GM18498 (cell line): ENCODE results near the gene POLQ.
A peak's percentile ranks its signal among the peaks of the same experiment; 100 is the strongest.
"Not testable (repeated sequence)": the region's sequence is repeated elsewhere in the genome, so short reads cannot be mapped to it uniquely, and the experiment has no call there.

Experiments
- ATAC-seq: cut with Tn5 transposase; IDR thresholded peaks from one replicate; pipeline ENCODE4 v1.9.1; 2021; ENCODE audit warnings: mild to moderate bottlenecking, moderate library complexity; ENCODE audit not compliant: unreplicated experiment

The POLQ gene

GRCh38 chr3:121431726-121432517 is 113.9 kb downstream of the POLQ start:
- ATAC-seq, result peak; percentile 95

- no peak for ATAC-seq
These were observed 115.0 kb downstream of the POLQ start for GRCh38 chr3:121430664-121431215.

DNA sequence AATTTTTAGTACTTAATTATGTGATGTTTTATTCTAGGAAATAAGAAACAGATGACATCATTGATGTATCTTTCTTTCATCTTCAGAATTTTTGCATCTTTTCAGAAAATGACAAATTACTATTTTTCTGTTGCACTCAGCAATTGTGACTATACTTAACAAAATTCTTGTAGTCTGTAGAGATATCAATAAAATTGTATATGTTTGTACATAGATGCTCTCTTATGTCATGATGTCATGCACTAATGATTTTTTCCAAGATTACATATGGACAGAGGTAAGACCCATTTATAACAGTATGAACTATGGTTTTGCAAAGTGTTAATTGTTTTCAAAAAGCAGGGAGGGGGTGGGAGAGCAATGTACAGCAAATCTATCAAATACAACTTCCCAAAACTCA is 121.2 kb downstream of the POLQ start:
- no peak for ATAC-seq

DNA sequence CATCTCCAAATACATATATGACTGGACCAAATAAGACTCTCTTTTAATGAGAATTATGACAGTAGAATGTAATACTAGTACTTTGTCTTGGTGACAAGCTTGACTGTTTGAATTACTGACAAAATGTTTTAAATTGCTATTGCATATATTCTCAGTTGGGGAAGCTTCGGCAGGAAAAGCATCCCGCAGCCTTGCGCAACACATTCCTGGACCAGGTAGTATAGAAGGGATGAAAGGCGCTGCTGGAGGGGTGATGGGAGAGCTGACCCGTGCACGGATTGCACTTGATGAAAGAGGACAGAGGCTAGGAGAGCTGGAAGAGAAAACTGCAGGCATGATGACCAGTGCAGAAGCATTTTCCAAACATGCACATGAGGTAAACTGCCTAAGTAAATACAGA is 127.6 kb downstream of the POLQ start:
- no peak for ATAC-seq

DNA sequence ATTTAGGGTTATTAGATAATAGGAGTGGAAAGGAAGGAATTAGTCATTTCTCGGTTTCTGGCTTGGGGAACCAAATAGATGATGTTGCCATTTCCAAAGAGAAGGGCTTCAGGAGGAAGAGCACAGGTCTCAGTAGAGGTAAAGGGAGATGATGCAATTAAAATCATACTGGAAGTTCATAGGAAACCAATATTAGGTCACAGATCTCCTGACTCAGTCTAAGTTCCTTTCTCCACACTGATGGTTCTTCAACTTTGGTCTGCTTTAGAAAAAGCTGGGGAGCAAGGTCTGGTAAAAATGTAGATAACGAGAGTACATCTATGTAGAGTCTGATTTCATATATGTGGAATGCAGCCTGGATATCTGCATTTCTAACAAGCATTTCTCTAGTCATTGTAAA is 130.9 kb downstream of the POLQ start:
- no peak for ATAC-seq

DNA sequence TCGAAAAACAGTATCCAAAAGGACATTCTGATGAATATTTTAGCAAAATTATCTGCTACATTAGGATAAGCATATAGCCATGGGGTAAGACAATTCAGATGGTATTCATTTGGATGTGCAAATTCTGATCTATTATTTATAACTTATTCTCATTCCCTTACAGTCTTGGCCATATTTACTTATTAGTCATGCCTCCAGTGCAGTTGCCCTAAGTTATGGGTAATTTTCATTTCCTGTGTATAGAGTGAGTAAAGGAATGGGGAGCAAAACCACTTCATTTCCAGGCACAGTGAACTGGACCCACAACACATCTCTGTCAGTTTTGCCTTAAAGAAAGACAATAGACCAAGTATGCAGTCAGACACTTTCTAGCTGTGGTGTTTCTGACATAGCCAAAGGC is 134.3 kb downstream of the POLQ start:
- ATAC-seq, result no peak

- ATAC-seq, result no peak
These were observed 140.2 kb downstream of the POLQ start for GRCh38 chr3:121405631-121406030.

GRCh38 chr3:121399820-121400219 is 146.0 kb downstream of the POLQ start:
- no peak for ATAC-seq

DNA sequence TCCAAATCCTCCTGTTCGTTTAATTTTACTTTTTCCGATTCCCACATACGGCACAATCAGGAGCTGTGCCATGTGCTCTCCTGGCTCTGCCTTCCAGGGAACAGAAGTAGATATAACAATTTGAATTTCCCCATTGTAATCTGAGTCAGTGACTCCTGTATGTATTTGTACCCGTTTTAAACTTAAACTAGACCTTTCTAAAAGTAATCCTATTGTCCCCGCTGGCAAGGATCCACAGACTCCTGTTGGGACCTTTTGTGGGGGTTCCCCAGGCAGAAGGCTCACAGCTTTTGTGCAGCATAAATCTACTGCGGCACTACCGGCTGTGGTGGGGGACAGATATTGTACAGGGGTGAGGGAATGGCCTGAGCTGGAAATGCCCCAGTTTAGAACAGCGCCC is 147.7 kb downstream of the POLQ start:
- ATAC-seq, result not testable (repeated sequence)

- ATAC-seq, result not testable (repeated sequence)
These were observed 149.8 kb downstream of the POLQ start for GRCh38 chr3:121395967-121396366.

- ATAC-seq, result not testable (repeated sequence)
These were observed 157.5 kb downstream of the POLQ start for GRCh38 chr3:121388308-121388707.
